HCT116 (cell line): ENCODE results near the gene ASCC1. TPM values are rescaled to one million over a fixed set of nuclear protein-coding genes. Genes with fewer than 3 reads are reported as not detected.

Source experiments
- ATAC-seq: fragments of 200-7000 bp; cut with Tn5 transposase; 2 replicates; pipeline ENCODE4 v1.9.1; 2020; ENCODE audit warnings: mild to moderate bottlenecking, moderate library complexity
- BruUV-seq: library from RNA; stranded (reverse); fragments of 400-500 nt; replicated peaks from 2 replicates; lab custom pipeline; 2021; lab: Mats Ljungman, UMichigan
- CTCF ChIA-PET: fragments of 300-600 bp; sonication (Branson Sonifier 250); formaldehyde crosslinking; loops from one replicate; lab custom pipeline; 2021; ENCODE audit warnings: antibody characterized with exemption; lab: Charles Lee
- POLR2A ChIA-PET: fragments of 300-600, 350-600 bp; sonication (Branson Sonifier 250); formaldehyde crosslinking; loops from one replicate; lab custom pipeline; 2021; ENCODE audit warnings: antibody characterized with exemption; lab: Charles Lee
- RAD21 ChIA-PET, 2 experiments: fragments of 300-600 bp; sonication (Branson Sonifier 250); formaldehyde crosslinking; loops; one replicate each; lab custom pipeline; 2023; ENCODE audit warnings: low total read pairs in 2 of 2; ENCODE audit not compliant: uncharacterized antibody in 2 of 2, unreplicated experiment in 2 of 2, low non-redundant PET in 1 of 2; lab: Charles Lee
- DNase-seq: peaks from one replicate; pipeline ENCODE4 v3.0.0-alpha.2; 2010; ENCODE audit warnings: low read depth, low spot score
- H2AFZ ChIP-seq: fragments of 200-600 bp; shearing (Covaris generic), sonication (generic); 2 replicates; pipeline ENCODE4 v1.6.1; 2017; ENCODE audit warnings: low read depth, mixed run types, mixed read lengths, antibody characterized with exemption, low read length; ENCODE audit not compliant: poor library complexity, severe bottlenecking
- H3K27ac ChIP-seq: 2 replicates; pipeline ENCODE4 v1.5.1; 2012; ENCODE audit warnings: low read depth, low read length
- H3K27me3 ChIP-seq: fragments of 200-600 bp; sonication (generic); 2 replicates; pipeline ENCODE4 v1.6.1; 2016; ENCODE audit warnings: mixed run types, low read length, mixed read lengths; ENCODE audit not compliant: insufficient read depth
- H3K36me3 ChIP-seq, 2 experiments: fragments of 200-500 bp in 1 of 2; fragments of 200-600 bp in 1 of 2; sonication (Bioruptor generic) in 1 of 2; sonication (generic) in 1 of 2; 2 replicates each; pipeline versions ENCODE4 v1.5.1 to v1.6.1; 2014 to 2016; ENCODE audit warnings: low read length in 2 of 2, inconsistent platforms in 1 of 2, mixed read lengths in 1 of 2, mixed run types in 1 of 2; ENCODE audit not compliant: insufficient read depth in 2 of 2, control insufficient read depth in 1 of 2
- H3K4me1 ChIP-seq, 2 experiments: fragments of 200-600 bp in 1 of 2; sonication (generic) in 1 of 2; 2 replicates each; pipeline versions ENCODE4 v1.5.1 to v1.6.1; 2012 to 2017; ENCODE audit warnings: low read length in 2 of 2, inconsistent platforms in 1 of 2, mild to moderate bottlenecking in 1 of 2, mixed read lengths in 1 of 2, mixed run types in 1 of 2, moderate library complexity in 1 of 2; ENCODE audit not compliant: insufficient read depth in 2 of 2, control insufficient read depth in 1 of 2
- H3K4me2 ChIP-seq: fragments of 200-600 bp; sonication (generic); 2 replicates; pipeline ENCODE4 v1.6.1; 2017; ENCODE audit warnings: mixed run types, low read length, mixed read lengths
- H3K4me3 ChIP-seq, 2 experiments: fragments of 200-600 bp in 1 of 2; sonication (generic) in 1 of 2; replicated peaks in 1 of 2; 2 replicates each; pipeline ENCODE4 v1.5.1; 2011 to 2016; ENCODE audit warnings: low read length in 2 of 2, control low read depth in 1 of 2, low read depth in 1 of 2, mild to moderate bottlenecking in 1 of 2, mixed read lengths in 1 of 2, mixed run types in 1 of 2
- H3K79me2 ChIP-seq: fragments of 200-600 bp; sonication (generic); 2 replicates; pipeline ENCODE4 v1.6.1; 2017; ENCODE audit warnings: mild to moderate bottlenecking, mixed run types, low read length, moderate library complexity, mixed read lengths; ENCODE audit not compliant: insufficient read depth
- H3K9ac ChIP-seq: fragments of 200-600 bp; sonication (generic); 2 replicates; pipeline ENCODE4 v1.6.1; 2016; ENCODE audit warnings: low read length, mixed read lengths
- H3K9me2 ChIP-seq: fragments of 200-600 bp; sonication (generic), shearing (Covaris generic); 2 replicates; pipeline ENCODE4 v1.6.1; 2017; ENCODE audit warnings: mixed run types, mild to moderate bottlenecking, moderate library complexity; ENCODE audit not compliant: insufficient read depth
- H3K9me3 ChIP-seq, 2 experiments: fragments of 200-500 bp in 1 of 2; fragments of 200-600 bp in 1 of 2; sonication (Bioruptor generic) in 1 of 2; sonication (generic) in 1 of 2; 2 replicates each; pipeline ENCODE4 v1.6.1; 2014 to 2017; ENCODE audit warnings: low read length in 2 of 2, mixed read lengths in 2 of 2, inconsistent platforms in 1 of 2, low read depth in 1 of 2, mild to moderate bottlenecking in 1 of 2, mixed run types in 1 of 2, moderate library complexity in 1 of 2; ENCODE audit not compliant: control insufficient read depth in 1 of 2, insufficient read depth in 1 of 2
- H4K20me1 ChIP-seq: fragments of 200-600 bp; sonication (generic), shearing (Covaris generic); 2 replicates; pipeline ENCODE4 v1.6.1; 2017; ENCODE audit warnings: mixed run types, mild to moderate bottlenecking, moderate library complexity; ENCODE audit not compliant: insufficient read depth
- ATF3 ChIP-seq: IDR thresholded peaks from 2 replicates; pipeline ENCODE4 v1.6.1; 2012
- CBX3 ChIP-seq: IDR thresholded peaks from 2 replicates; pipeline ENCODE4 v1.6.1; 2012; ENCODE audit warnings: low read depth
- CEBPB ChIP-seq: IDR thresholded peaks from 2 replicates; pipeline ENCODE4 v1.6.1; 2012; ENCODE audit warnings: low read depth
- EGR1 ChIP-seq: IDR thresholded peaks from 2 replicates; pipeline ENCODE4 v1.6.1; 2012; ENCODE audit warnings: low read depth
- ELF1 ChIP-seq: IDR thresholded peaks from 2 replicates; pipeline ENCODE4 v1.6.1; 2012; ENCODE audit warnings: low read depth, borderline replicate concordance
- EZH2 ChIP-seq: fragments of 200-600 bp; sonication (generic); IDR thresholded peaks from 2 replicates; pipeline ENCODE4 v1.6.1; 2017; ENCODE audit warnings: antibody characterized with exemption, mixed run types
- FOSL1 ChIP-seq: IDR thresholded peaks from 2 replicates; pipeline ENCODE4 v1.6.1; 2012; ENCODE audit warnings: low read depth
- JUND ChIP-seq: IDR thresholded peaks from 2 replicates; pipeline ENCODE4 v1.6.1; 2012
- POLR2A ChIP-seq: IDR thresholded peaks from 2 replicates; pipeline ENCODE4 v1.7.0; 2011; ENCODE audit warnings: borderline replicate concordance; ENCODE audit not compliant: insufficient read depth, insufficient read length; ENCODE audit errors: extremely low read depth
- POLR2AphosphoS5 ChIP-seq: IDR thresholded peaks from 2 replicates; pipeline ENCODE4 v1.6.1; 2011; ENCODE audit warnings: mild to moderate bottlenecking, low read depth, low read length, moderate library complexity
- SIN3A ChIP-seq: IDR thresholded peaks from 2 replicates; pipeline ENCODE4 v1.6.1; 2012; ENCODE audit warnings: low read depth
- SRF ChIP-seq: IDR thresholded peaks from 2 replicates; pipeline ENCODE4 v1.6.1; 2012; ENCODE audit warnings: low read depth
- TCF7L2 ChIP-seq: IDR thresholded peaks from 2 replicates; pipeline ENCODE4 v1.7.0; 2011; ENCODE audit warnings: borderline replicate concordance, inconsistent platforms; ENCODE audit not compliant: insufficient read depth, insufficient read length; ENCODE audit errors: extremely low read depth
- YY1 ChIP-seq: IDR thresholded peaks from 2 replicates; pipeline ENCODE4 v1.6.1; 2011; ENCODE audit warnings: low read length, low read depth, moderate library complexity, mild to moderate bottlenecking; ENCODE audit not compliant: insufficient replicate concordance; ENCODE audit errors: extremely low read depth
- ZFX ChIP-seq: fragments of 450-650 bp; IDR thresholded peaks from 2 replicates; pipeline ENCODE4 v1.6.1; 2017
- ZNF274 ChIP-seq: fragments of 200-500 bp; sonication (Bioruptor generic); IDR thresholded peaks from 2 replicates; pipeline ENCODE4 v1.6.1; 2014; ENCODE audit warnings: mild to moderate bottlenecking, low read depth, low read length, inconsistent platforms
- intact Hi-C: fragments of 100-400 bp; cut with micrococcal nuclease; formaldehyde crosslinking; loops from 2 replicates; pipeline ENCODE4 v1.10.0; 2022
- total RNA-seq: library from RNA; stranded (reverse); gene quantifications from one replicate; pipeline ENCODE4 v1.2.1, GENCODE V29; 2021; ENCODE audit not compliant: unreplicated experiment
- TF ChIP-seq, protein P1 (sequence below): IDR thresholded peaks from 2 replicates; pipeline ENCODE4 v1.6.1; 2012
- TF ChIP-seq, protein P2 (sequence below): IDR thresholded peaks from 2 replicates; pipeline ENCODE4 v1.6.1; 2011; ENCODE audit warnings: mild to moderate bottlenecking, low read length, moderate library complexity; ENCODE audit not compliant: insufficient replicate concordance; ENCODE audit errors: extremely low read depth
- TF ChIP-seq, protein P3 (sequence below), 3 experiments: fragments of 200-600 bp in 1 of 3; sonication (generic) in 1 of 3; IDR thresholded peaks in 2 of 3; conservative IDR thresholded peaks in 1 of 3; 2 replicates each; pipeline ENCODE4 v1.5.1; 2012 to 2017; ENCODE audit warnings: low read depth in 2 of 3, low read length in 2 of 3, antibody characterized with exemption in 1 of 3, borderline replicate concordance in 1 of 3, control low read depth in 1 of 3, mild to moderate bottlenecking in 1 of 3, mixed read lengths in 1 of 3, mixed run types in 1 of 3, moderate library complexity in 1 of 3; ENCODE audit not compliant: insufficient read depth in 1 of 3

ASCC1 gene
- total RNA-seq, 1 experiment from 2014 or later: 34.5 TPM

DNA sequence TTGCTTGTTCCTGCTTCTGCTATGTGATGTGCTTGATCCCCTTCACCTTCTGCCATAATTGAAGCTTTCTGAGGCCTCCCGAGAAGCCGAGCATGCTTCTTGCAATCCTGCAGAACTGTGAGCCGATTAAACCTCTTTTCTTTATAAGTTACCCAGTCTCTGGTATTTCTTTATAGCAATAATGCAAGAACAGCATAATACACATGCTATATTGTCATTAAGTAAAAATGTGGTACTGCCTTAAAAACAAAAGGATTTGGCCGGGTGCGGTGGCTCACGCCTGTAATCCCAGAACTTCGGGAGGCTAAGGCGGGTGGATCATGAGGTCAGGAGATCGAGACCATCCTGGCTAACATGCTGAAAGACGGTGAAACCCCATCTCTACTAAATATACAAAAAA lies 59.9 kb downstream of the ASCC1 start:
- Histone ChIP-seq H3K4me2 (no peak overlapping the region), H4K20me1 (no peaks in the 10 kb centered on the region), H3K4me1 (no peaks in the 10 kb centered on the region), H3K9ac (no peak overlapping the region), H3K27me3 (no peaks in the 10 kb centered on the region), H3K4me3 (no peak overlapping the region), H3K79me2 (no peaks in the 10 kb centered on the region), H3K9me3 (no peaks in the 10 kb centered on the region), H3K9me2 (no peaks in the 10 kb centered on the region), H2AFZ (no peak overlapping the region), H3K36me3 (no peaks in the 10 kb centered on the region), H3K27ac (no peak overlapping the region)
- ChIA-PET CTCF (no interaction called here), RAD21 (no interaction called here), POLR2A (no interaction called here)
- intact Hi-C loops: no loop called here
- ATAC-seq (no peak), DNase-seq (no peak)
- TF ChIP-seq ZFX: no peak
- TF ChIP-seq, protein P1, sequence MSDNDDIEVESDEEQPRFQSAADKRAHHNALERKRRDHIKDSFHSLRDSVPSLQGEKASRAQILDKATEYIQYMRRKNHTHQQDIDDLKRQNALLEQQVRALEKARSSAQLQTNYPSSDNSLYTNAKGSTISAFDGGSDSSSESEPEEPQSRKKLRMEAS: no peak
- no peak for TF ChIP-seq JUND
- TF ChIP-seq YY1: no peak
- TF ChIP-seq, protein P2, sequence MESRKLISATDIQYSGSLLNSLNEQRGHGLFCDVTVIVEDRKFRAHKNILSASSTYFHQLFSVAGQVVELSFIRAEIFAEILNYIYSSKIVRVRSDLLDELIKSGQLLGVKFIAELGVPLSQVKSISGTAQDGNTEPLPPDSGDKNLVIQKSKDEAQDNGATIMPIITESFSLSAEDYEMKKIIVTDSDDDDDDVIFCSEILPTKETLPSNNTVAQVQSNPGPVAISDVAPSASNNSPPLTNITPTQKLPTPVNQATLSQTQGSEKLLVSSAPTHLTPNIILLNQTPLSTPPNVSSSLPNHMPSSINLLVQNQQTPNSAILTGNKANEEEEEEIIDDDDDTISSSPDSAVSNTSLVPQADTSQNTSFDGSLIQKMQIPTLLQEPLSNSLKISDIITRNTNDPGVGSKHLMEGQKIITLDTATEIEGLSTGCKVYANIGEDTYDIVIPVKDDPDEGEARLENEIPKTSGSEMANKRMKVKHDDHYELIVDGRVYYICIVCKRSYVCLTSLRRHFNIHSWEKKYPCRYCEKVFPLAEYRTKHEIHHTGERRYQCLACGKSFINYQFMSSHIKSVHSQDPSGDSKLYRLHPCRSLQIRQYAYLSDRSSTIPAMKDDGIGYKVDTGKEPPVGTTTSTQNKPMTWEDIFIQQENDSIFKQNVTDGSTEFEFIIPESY: no peak
- TF ChIP-seq SRF: no peak
- no peak for TF ChIP-seq EZH2
- TF ChIP-seq POLR2AphosphoS5: no peak
- no peak for TF ChIP-seq FOSL1
- no peak for TF ChIP-seq ELF1
- TF ChIP-seq CEBPB: no peak
- no peak for TF ChIP-seq SIN3A
- TF ChIP-seq ATF3: no peak
- no peak for TF ChIP-seq POLR2A
- no peak for TF ChIP-seq CBX3
- TF ChIP-seq, protein P3, sequence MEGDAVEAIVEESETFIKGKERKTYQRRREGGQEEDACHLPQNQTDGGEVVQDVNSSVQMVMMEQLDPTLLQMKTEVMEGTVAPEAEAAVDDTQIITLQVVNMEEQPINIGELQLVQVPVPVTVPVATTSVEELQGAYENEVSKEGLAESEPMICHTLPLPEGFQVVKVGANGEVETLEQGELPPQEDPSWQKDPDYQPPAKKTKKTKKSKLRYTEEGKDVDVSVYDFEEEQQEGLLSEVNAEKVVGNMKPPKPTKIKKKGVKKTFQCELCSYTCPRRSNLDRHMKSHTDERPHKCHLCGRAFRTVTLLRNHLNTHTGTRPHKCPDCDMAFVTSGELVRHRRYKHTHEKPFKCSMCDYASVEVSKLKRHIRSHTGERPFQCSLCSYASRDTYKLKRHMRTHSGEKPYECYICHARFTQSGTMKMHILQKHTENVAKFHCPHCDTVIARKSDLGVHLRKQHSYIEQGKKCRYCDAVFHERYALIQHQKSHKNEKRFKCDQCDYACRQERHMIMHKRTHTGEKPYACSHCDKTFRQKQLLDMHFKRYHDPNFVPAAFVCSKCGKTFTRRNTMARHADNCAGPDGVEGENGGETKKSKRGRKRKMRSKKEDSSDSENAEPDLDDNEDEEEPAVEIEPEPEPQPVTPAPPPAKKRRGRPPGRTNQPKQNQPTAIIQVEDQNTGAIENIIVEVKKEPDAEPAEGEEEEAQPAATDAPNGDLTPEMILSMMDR (IDR thresholded peaks at IDR 0.05 in 2 of 3, conservative IDR thresholded peaks at IDR 0.05 in 1 of 3; ENCODE audit: borderline replicate concordance in 1 of 3, insufficient read depth in 1 of 3, low read depth in 2 of 3, low read length in 2 of 3): no peak
- TF ChIP-seq TCF7L2: no peak
- TF ChIP-seq EGR1: no peak
- no peak for TF ChIP-seq ZNF274
- no TSS peak for BruUV-seq
